HG02571 (cell line): ENCODE results near the gene VGLL4.
A peak's percentile ranks its signal among the peaks of the same experiment; 100 is the strongest.

Experiments used
- ATAC-seq: cut with Tn5 transposase; IDR thresholded peaks from one replicate; pipeline ENCODE4 v1.9.1; 2021; ENCODE audit warnings: mild to moderate bottlenecking, moderate library complexity; ENCODE audit not compliant: unreplicated experiment

VGLL4 gene

DNA sequence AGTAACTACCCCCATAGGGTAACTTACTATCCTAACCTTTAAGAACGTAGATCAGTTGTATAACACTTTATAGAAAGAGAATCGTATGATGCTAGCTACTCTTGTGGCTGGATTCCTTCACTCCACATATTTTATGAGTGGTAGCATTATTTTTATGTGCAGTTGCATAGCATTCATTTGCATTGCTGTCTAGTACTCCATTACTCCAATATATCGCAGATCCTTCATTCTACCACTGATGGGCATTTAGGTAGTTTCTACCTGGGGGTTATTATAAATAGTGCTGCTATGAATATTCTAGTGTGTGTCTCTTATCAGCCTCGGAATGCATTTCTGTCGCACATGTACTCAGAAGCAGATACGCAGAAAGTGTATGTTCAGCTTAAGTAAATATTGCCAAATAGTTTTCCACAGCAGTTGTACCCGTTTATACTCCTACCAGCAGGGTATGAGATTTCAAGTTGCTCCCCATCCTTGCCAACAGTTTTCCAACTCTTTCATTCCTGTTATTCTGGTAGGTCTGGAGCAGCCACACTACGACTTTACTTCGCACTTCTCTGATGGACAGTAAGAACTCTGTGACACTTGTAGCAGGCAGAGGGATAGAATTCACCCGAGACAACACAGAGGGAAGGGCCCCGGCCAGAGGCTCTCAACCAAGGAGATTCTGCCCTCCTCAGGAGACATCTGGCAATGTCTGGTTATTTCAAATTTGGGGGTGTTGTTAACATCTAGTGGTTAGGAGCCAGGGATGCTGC lies 9.8 kb upstream of the VGLL4 start:
- ATAC-seq, result no peak

GRCh38 chr3:11651900-11652299 lies 8.2 kb upstream of the VGLL4 start:
- ATAC-seq, result no peak

- no peak for ATAC-seq
Observed at GRCh38 chr3:11651477-11651876, 7.8 kb upstream of the VGLL4 start.

GRCh38 chr3:11650391-11650790 lies 6.7 kb upstream of the VGLL4 start:
- no peak for ATAC-seq

GRCh38 chr3:11648735-11649134 lies 5.0 kb upstream of the VGLL4 start:
- no peak for ATAC-seq

DNA sequence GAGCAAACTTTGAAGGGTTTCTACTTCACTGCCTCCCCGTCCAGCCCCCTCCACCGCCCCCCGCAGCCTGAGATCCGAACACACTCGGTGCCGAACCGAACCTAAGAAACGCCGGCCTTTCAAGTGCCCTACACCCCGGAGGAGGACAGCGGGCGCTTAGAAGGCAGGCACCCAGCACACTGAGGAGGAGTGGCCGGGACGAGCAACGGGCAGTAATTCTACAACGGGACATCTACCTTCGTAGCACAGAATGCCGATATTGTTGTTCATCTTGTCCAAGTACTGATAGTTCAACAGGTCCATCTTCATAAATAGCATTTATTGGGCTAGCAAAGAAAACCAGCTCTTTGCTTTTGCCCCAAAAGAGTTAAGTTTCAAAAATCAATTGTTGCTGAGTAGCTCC lies 513 bp downstream of the VGLL4 start:
- peak; percentile 23 for ATAC-seq

DNA sequence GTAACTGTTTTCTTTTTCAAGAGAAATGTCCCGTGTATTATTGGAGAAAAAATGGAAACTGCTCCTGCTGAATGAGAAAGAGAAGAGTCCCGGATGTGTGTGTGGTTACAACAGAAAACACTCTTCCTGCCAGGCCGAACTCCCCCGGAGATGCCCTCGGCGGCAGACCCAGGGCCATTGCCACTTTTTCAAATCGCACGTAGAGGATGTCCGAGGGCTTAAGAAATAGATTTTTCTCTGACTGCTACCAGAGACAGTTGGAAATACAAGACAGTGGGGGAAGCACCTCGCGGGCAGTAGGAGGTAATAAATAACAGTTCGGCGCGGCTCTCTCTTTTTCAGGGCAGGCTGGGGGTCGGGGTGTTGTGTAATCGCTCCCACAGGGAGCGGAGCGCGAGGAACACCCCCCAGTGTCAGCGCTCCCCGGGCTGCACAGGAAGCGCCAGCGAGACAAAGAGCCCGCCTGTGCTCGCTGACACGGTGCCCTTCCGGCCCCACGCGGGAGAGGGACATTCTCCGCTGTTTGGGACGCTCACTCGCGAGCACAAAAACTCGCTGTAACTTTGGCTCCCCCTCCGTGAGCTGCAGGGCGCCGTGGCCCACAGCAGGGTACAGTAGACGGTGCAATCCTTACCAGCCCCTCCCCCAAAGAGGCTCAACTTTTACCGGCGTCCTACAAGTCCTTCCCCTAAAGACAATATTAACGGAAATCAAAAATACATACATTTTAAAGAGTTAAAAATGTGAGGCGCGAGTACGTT lies 1.1 kb downstream of the VGLL4 start:
- peak; percentile 55 for ATAC-seq

GRCh38 chr3:11641683-11642430 lies 1.9 kb downstream of the VGLL4 start:
- ATAC-seq, result no peak

DNA sequence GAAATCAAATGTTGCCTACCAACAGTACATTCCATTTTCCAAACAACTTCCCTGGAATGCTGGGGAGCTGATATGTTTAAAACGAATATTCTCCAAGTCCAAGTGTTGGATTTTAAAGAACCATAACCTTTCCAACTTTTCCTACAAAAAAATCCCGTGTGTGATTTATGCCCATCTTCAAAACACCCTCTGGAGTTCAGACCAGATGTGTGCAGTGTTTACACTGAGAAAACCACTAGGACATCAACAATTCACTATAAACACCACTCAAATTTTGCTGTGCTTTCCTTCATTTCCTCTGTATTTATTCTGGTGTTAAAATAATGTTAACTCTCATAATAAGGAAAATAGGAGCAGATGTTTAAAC lies 2.4 kb downstream of the VGLL4 start:
- ATAC-seq, result no peak

DNA sequence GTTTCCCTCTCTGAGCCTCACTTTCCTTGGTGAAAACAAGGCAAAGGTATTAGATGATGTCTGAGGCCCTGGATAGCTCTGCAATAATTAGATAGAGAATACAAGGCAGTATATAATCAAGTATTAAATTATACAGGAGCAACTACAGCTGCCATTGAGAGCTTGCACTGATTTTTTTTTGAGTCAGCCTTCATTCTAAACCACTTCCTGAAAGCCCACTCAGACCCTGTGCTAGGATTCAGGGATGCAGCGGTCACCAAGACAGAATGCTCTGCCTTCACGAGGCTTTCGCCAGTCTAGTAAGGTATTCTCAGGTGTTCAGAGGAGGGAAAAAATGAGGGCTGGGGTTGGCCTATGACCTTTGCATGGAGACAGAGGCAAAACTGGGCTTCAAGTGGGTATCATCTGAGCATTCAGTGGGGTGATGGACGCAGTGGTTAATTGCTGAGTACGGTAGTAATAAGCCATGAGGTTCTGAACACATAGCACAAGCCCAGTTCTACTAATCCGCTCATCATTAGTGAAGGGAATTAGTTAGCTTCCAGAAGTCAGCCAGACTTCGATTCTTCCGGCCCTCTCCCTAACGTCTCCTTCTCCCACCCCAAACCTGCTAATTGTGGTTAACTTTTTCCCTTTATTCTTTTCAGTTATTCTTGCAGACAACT lies 3.6 kb downstream of the VGLL4 start:
- ATAC-seq, result no peak

GRCh38 chr3:11638495-11639358 lies 5.0 kb downstream of the VGLL4 start:
- no peak for ATAC-seq

DNA sequence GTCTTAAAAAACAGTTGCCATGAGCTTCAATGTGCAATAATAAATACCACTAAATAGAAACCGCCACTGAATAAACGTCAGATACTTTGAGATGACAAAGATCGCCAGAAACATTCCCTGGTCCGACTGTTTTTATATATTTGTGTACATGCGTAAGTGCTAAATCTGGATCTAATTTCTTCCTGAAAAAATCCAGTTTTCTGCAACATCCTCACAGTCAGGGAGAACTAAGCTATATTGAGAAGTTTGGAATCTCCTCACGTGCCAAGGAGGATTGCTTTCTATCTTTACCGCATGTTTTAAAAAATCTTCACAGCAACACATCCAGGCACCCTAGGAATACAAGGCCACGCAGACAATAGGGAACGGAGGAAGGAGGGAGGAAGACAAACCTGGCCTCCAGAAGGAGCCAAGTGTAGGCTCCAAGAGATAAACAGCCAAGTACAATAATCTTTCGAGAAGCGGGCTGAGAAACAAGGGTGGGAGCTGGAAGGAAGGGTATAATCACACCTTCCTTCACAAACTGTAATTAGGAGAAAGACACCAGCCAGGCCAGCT lies 5.7 kb downstream of the VGLL4 start:
- ATAC-seq, result no peak

DNA sequence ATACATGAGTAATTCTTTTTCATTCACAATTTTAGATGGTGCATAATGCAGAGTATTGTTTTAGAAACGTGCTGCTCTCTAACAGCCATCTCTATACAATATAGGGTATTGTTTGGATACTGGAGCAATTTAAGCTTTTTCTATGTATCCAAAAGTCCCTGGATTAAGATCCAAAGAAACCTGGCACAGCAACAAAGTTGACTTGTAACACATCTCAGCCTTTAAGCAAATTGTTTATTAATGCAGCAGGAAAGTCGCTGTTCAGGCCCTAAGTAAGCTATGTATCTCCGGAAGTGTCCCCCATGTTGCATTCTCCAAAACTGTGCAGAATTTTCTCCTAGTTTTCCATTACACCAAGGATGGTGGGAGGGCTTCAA lies 7.3 kb downstream of the VGLL4 start:
- no peak for ATAC-seq

DNA sequence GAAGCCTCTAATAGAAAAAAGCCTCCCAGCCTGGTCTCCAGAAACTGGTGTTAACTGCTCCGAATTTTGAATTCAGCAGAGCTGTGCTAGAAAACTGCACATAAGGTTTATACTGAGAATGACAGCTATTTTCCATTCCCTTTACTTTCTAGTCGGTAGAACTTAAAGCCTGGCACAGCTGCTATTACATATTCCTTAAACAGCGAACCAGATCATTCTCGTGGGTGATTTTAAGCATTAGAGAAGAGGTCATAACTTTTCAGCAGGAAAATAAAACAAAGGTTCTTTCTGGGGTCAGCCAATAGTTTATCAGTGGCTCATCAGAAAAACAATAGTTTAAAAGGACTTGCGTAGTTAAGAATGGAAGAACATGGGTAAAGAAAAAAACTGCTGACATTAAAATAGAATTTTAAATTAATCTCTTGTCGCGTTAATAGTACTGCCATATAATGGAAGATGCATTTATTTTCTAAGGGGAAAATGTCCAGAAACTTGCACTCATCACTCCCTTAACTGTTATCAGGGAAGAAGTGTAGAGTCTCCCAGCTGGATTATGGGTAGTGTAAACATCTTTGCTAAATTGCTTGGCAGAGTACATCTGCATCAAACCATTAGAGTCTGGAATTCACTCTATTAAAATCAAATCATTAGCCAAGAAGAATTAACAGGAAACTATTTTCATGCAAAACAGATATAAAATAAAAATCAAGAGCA lies 7.9 kb downstream of the VGLL4 start:
- no peak for ATAC-seq

DNA sequence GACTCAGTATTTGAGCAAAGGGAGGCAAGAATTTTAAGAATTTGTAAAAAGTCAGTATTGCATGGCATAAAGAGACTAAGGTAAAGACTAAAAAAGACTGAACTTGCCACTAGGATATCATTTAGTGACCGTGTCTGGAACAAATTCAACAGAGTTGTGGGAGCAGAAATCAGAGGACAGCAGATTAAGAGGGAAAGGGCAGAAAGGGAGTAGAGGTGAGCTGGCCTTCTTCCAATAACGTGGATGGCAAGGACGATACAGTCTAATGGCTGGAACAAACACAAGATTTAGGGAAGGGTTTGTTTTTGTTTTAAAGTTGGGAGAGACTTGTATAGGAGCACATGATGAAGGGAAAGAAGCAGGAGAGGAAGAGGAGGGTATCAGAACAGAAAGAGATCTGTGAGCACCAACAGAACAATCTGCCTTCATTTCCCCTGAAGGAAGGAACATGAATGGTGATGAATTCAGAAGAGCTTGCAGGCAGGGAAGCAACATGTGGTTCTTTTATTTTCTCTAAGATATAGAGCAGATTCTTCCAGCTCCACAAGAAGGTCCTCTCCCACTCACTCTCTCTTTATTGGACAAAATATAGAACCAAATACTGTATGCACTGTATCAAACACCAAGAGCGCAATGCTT lies 8.6 kb downstream of the VGLL4 start:
- no peak for ATAC-seq

DNA sequence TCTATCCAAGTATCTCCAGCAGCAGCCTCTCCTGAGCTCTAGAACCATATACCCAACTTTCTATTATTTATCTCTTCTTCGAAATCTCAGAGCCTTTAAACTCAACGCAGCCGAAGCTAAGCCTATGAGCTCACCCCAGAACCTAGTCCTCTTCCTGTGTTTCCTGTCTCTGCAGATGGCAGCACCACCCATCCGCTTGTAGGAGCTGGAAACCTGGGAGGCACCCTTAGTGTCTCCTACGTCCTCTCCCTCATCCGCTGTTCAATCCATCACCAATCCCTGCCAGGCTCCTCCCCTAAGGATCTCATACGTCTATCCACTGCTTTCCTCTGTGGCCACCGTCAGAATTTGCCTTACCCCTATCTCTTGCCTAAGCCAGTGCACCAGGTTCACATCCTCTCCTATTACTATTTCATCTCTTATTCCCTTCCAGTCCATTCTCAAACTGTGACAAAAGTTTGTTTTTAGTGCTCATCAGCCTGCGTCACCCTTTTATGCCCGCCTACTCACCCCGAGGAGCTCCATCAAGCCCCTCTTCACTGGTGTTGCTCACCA lies 9.6 kb downstream of the VGLL4 start:
- no peak for ATAC-seq

DNA sequence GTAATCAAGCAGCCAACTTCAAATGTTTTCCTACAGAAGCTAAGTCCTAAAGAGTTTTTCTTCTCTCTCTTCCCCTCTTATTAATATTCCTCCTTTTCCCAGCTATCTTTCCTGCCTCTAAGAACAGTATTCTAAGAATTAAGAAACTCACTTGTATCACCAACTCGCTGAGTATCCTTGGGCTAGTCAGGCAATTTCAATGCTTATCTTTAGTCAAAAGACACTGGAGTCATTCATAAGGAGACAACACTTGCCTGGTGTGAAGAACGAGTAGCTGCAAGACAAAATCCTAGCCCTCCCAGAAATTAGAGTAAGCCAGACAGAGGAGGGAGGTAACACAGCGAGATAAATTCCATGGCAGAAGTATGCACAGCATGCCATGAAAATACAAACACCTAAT lies 10.7 kb downstream of the VGLL4 start:
- no peak for ATAC-seq

GRCh38 chr3:11632564-11632963 lies 11.2 kb downstream of the VGLL4 start:
- no peak for ATAC-seq

GRCh38 chr3:11631820-11632219 lies 11.9 kb downstream of the VGLL4 start:
- ATAC-seq, result no peak
